ENCODE results near the gene KCNC1. TPM values are rescaled to one million over a fixed set of nuclear protein-coding genes. Genes with fewer than 3 reads are reported as not detected.
A peak's percentile ranks its signal among the peaks of the same experiment; 100 is the strongest.

KCNC1 gene
- total and polyA plus RNA-seq, 9 of the 15 experiments (the other 6 are each of a cell fraction or from before 2014, with no cell fraction given), result 0.05 to 0.08 TPM; not detected in 7

GRCh38 chr11:17743808-17744119 is 9.2 kb downstream of the KCNC1 start (continued):
- TF ChIP-seq ATF1 (CRISPR knock-in tag; IDR thresholded peaks at IDR 0.05) (no peak), ATF1 (tag; IDR thresholded peaks at IDR 0.05) (peak; percentile 14; the same call in 1 of the 2 replicates), ZNF239 (CRISPR knock-in tag; IDR thresholded peaks at IDR 0.05) (no peak), ARID4B (CRISPR knock-in tag; IDR thresholded peaks at IDR 0.05) (no peak)

- H3K4me3 ChIP-seq, result no peak overlapping the region
- POLR2A ChIA-PET, result interaction anchor here (0.6 to 1.3 kb wide), 2 partner anchors 22 to 120 kb away, joined by 3 read pairs; no protein-coding TSS in a partner anchor
- no peak overlapping the region for H3K27ac ChIP-seq (ENCODE audit: extremely low read depth, low read depth, low read length)
- H3K4me2 ChIP-seq (ENCODE audit: insufficient read depth, low read length), result no peak overlapping the region
- FAIRE-seq (no peak), ATAC-seq (no peak), DNase-seq (ENCODE audit: extremely low read depth in 1 of 4, low spot score in 3 of 4) (no peak)
- no peaks in the 10 kb centered on the region for H3K36me3 ChIP-seq (ENCODE audit: control insufficient read depth, insufficient read depth, low read length)
- CTCF ChIA-PET (ENCODE audit: low intra/inter-chr PET ratio), result interaction anchor here (0.8 kb wide), 1 partner anchor 13 kb away, joined by 3 read pairs; no protein-coding TSS in a partner anchor
- H3K9me1 ChIP-seq (ENCODE audit: control insufficient read depth, insufficient read depth, low read length), result no peaks in the 10 kb centered on the region
- H3K4me1 ChIP-seq (replicated peaks in 1 of 2; ENCODE audit: control insufficient read depth in 2 of 2, insufficient read depth in 2 of 2, low read length in 2 of 2), result no peaks in the 10 kb centered on the region
- H3K79me2 ChIP-seq (ENCODE audit: control insufficient read depth, insufficient read depth, low read length), result no peaks in the 10 kb centered on the region
- peaks cover 7 to 74% of the 10 kb centered on the region in 2 experiments; a peak in 3 of 5 replicates for H3K27me3 ChIP-seq (ENCODE audit: control insufficient read depth in 2 of 2, insufficient read depth in 2 of 2, low read length in 2 of 2)
- WGBS (ENCODE audit: insufficient coverage, low coverage, missing lambda C conversion rate), result 0% methylated on average over 10 of the region's 10 CpGs
- H2AFZ ChIP-seq (ENCODE audit: low read depth, low read length), result no peak overlapping the region
- H3K9me3 ChIP-seq (replicated peaks; ENCODE audit: control insufficient read depth, insufficient read depth, low read depth, low read length), result no peaks in the 10 kb centered on the region
- no TSS peak for BruUV-seq (replicated peaks)
- TF ChIP-seq UBTF (IDR thresholded peaks at IDR 0.05; ENCODE audit: borderline replicate concordance in 1 of 2, low read depth in 2 of 2, low read length in 2 of 2) (no peak), COPS2 (conservative IDR thresholded peaks at IDR 0.05) (no peak), DPF2 (IDR thresholded peaks at IDR 0.05) (no peak), ATF4 (CRISPR knock-in tag; IDR thresholded peaks at IDR 0.05) (no peak), TFE3 (CRISPR knock-in tag; IDR thresholded peaks at IDR 0.05) (no peak), PHF8 (IDR thresholded peaks at IDR 0.05; ENCODE audit: borderline replicate concordance, low read length) (no peak)
- in situ Hi-C loops (cut with MboI), result no loop called here
- H3K9ac ChIP-seq (ENCODE audit: insufficient read depth in 1 of 2, low read depth in 2 of 2, low read length in 2 of 2), result no peak overlapping the region
- intact Hi-C loops (cut with micrococcal nuclease), result no loop called here
- H4K20me1 ChIP-seq (replicated peaks; ENCODE audit: control insufficient read depth, insufficient read depth, low read length), result peaks cover 17% of the 10 kb centered on the region; the same call in 1 of the 2 replicates
Measured at GRCh38 chr11:17744151-17744940, 9.8 kb downstream of the KCNC1 start.

Data from K562 (cell line).